ENCODE results near the gene KIAA1755. TPM values are rescaled to one million over a fixed set of nuclear protein-coding genes. Genes with fewer than 3 reads are reported as not detected.

KIAA1755 gene
- total RNA-seq, 1 donor from 2014 or later, result 0.22 TPM

GRCh38 chr20:38161412-38161774 lies 99.1 kb downstream of the KIAA1755 start:
- no peak overlapping the region for H3K27ac ChIP-seq
- H3K9me3 ChIP-seq (ENCODE audit: low read depth), result no peaks in the 10 kb centered on the region
- H3F3A ChIP-seq (ENCODE audit: low read depth), result no peaks in the 10 kb centered on the region
- peaks cover 17% of the 10 kb centered on the region for H3K27me3 ChIP-seq
- TF ChIP-seq EZH2 (IDR thresholded peaks at IDR 0.05) (no peak), CTCF (IDR thresholded peaks at IDR 0.05) (no peak), EZH2phosphoT487 (IDR thresholded peaks at IDR 0.05) (no peak)
- H3K79me2 ChIP-seq (ENCODE audit: low read depth), result no peaks in the 10 kb centered on the region
- H3K4me3 ChIP-seq, result no peak overlapping the region
- no peaks in the 10 kb centered on the region for H4K20me1 ChIP-seq (ENCODE audit: low read depth)
- no peaks in the 10 kb centered on the region for H3K9me3 Mint-ChIP-seq
- H3K4me1 Mint-ChIP-seq, result peaks cover 15% of the 10 kb centered on the region
- peaks cover 11% of the 10 kb centered on the region for H3K27me3 Mint-ChIP-seq (ENCODE audit: insufficient read depth, low read depth)
- no peak overlapping the region for H3K9ac ChIP-seq
- H3K4me2 ChIP-seq, result no peak overlapping the region
- H3K36me3 Mint-ChIP-seq, result no peaks in the 10 kb centered on the region
- H3K36me3 ChIP-seq, result no peaks in the 10 kb centered on the region
- no peak for DNase-seq (ENCODE audit: low spot score)
- peaks cover 8% of the 10 kb centered on the region for H3K4me1 ChIP-seq
- no peak overlapping the region for H2AFZ ChIP-seq (replicated peaks)
- H3K27ac Mint-ChIP-seq, result no peak overlapping the region
- no peak overlapping the region for H3K4me3 Mint-ChIP-seq

Other genes with a start within 250 kb of the KIAA1755 start
- 52.1 and 55.9 TPM in 2 replicates for gene TTI1, start 227.3 kb downstream of the KIAA1755 start, total RNA-seq (ENCODE audit: low replicate concordance)
- 21.6 and 37.7 TPM in 2 replicates for gene RPRD1B, start 227.0 kb downstream of the KIAA1755 start, total RNA-seq (ENCODE audit: low replicate concordance)
- 0.22 and 0.28 TPM in 2 replicates for gene TGM2, start 95.5 kb downstream of the KIAA1755 start, total RNA-seq (ENCODE audit: low replicate concordance)
- not detected in 2 replicates for gene BPI, start 43.4 kb upstream of the KIAA1755 start, total RNA-seq (ENCODE audit: low replicate concordance)
- gene LBP, start 85.7 kb upstream of the KIAA1755 start, total RNA-seq (ENCODE audit: low replicate concordance), result not detected in 2 replicates
- 8.0 and 12.8 TPM in 2 replicates for gene SNHG17, start 174.6 kb upstream of the KIAA1755 start, total RNA-seq (ENCODE audit: low replicate concordance)
- 27.3 and 39.1 TPM in 2 replicates for gene RALGAPB, start 212.1 kb upstream of the KIAA1755 start, total RNA-seq (ENCODE audit: low replicate concordance)

Data from neural progenitor cell (in vitro differentiated cells).